GM19463 (cell line): ENCODE measurements around the gene TMEM222.

Experiments used
- ATAC-seq: cut with Tn5 transposase; IDR thresholded peaks from one replicate; pipeline ENCODE4 v1.9.1; 2021; ENCODE audit warnings: mild to moderate bottlenecking, moderate library complexity; ENCODE audit not compliant: unreplicated experiment

The TMEM222 gene

DNA sequence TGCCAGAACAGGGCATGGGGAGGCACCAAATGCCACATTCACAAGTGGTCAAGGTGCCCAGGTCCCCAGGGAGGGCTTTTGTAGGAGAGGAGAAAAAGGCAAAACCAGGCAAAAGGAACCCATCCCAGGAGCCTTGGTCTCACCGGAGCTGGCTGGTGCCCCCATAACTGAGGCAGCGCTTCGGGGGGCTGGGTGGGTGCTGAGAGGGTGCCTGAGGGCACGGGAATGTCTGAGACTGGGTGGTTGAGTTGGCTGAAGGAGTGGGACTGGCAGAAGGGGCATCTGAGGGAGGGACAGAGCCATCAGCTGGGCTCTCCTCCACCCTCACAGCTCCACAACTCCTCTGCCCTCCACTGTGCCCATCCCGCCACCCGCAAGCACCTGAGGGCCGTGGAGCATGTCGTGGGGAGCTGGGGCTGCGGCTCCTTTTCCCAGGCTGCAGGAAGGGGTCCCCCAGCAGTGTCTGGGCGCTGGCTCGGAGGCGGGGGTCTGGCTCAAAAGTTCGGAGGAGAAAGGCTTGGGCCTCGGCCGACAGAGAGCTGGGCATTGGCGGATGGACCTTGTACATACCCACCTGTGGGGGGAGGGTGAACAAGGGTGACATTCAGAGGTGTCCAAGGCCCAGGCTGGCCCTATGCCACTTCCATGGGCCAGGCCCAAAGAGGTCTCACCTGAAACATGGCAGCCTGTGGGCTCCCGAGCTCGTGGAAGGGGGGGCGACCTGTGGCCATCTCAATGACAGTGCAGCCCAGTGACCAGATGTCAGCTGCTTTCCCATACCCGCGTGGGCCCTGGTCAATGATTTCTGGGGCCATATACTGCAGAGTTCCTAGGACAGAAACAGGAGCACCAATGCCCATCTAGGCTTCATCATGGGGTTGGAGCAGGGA lies 36.3 kb downstream of the TMEM222 start:
- no peak for ATAC-seq

DNA sequence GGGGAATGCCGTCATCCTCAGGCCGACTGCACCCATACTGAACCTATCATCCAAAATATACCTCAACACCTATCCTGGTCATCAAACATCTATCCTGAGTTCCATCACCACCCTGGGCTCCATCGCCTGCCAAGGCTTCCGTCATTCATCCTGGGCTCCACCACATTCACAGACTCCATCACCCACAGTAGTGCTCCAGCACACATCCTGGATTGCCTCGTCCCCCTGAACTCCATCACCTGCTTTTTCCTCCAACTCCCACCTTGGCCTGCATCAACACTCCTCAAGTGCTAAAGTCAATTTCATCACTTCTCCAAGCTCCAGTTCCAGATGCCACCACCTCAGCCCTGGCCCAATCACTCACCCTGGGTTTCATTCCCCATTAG lies 37.0 kb downstream of the TMEM222 start:
- ATAC-seq = no peak

DNA sequence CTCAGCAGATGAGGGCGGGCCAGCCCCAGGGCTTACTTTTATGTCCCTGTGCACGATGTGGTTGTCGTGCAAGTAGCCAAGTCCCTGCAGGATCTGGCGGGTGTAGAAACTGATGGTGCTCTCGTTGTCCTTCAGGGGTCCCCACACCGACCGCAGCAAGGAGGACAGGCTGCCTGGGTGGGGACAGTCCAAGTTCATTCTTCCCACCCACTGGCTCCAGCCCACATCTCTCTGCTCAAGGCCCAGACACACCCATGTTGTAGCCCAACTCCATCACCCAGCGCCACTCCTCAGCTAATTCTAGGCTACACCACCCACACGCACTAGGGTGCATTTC lies 37.8 kb downstream of the TMEM222 start:
- no peak for ATAC-seq

DNA sequence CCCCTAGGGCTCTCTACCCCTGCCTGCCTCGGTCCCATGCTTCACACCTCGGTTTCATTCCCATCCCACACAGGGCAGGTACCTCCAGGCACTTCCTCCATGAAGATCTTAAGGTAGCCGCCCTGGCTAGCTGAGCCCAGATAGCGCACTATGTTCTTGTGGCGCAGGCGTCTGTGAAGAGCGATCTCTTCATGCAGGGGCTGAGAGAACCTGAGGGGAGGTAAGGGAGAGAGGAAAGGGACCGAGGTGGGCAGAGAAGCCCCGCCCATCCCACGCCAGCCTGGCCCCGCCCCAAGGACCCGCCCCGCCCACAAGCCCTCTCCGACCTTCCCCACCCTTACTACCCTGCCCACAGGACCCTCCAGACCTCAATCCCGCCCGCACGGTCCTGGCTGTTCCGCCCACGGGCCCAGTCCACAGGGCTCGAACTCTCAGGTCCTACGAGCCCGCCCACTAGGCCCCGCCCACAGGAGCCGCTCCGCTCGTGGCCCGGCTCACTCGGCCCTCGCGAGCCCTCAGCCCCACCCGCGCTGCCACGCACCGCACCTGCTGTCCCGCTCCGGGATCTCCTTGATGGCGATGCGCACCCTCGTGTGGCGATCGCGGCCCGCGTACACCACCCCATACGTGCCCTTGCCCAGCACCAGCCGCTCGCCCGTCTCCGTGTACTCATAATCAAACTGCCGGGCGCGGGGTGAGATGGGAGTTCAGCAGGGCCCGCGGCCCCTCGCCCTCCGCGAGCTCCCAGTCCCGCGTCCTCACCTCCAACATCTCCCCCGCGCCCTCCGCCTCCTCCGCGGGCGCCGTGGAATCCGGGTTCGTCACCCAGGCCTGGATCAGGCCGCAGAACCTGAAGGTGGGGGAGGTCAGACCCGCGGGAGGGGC lies 38.4 kb downstream of the TMEM222 start:
- no peak for ATAC-seq

DNA sequence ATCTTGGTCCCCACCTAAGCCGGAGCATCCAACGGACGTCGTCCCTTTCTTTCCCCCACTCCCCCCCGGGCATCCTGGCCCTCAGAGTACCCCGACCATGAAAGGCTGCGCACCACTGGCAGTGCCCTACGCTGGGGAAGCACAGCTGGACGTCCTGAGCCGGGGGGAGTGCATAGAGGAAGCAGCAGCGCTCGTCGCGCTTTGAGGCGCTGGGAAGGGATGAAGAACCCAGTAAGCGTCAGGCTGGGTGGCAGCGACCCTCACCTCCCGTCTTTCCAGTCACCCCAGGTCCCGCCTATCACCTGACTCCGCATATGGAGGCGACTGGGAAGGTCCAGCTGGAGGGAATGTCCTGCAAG lies 39.1 kb downstream of the TMEM222 start:
- no peak for ATAC-seq

DNA sequence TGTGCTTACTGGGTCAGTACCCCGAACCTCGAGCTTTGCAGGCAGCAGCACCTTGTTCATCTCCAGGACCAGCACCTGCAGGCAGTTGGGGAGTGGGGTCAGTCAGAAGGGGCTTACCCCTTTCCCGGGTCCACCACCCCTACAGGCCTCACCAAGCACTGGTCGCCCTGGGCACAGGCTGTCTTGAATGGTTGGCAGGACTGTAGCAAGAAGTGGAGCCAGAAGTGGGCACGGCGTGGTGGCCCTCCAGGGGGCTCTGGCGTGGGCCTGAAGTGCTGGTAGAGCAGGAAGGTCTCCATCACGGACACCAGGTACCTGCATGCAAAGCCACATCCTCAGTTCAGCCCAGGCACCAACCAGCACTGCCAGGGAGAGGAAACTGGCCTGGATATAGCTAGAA lies 39.6 kb downstream of the TMEM222 start:
- ATAC-seq = no peak

DNA sequence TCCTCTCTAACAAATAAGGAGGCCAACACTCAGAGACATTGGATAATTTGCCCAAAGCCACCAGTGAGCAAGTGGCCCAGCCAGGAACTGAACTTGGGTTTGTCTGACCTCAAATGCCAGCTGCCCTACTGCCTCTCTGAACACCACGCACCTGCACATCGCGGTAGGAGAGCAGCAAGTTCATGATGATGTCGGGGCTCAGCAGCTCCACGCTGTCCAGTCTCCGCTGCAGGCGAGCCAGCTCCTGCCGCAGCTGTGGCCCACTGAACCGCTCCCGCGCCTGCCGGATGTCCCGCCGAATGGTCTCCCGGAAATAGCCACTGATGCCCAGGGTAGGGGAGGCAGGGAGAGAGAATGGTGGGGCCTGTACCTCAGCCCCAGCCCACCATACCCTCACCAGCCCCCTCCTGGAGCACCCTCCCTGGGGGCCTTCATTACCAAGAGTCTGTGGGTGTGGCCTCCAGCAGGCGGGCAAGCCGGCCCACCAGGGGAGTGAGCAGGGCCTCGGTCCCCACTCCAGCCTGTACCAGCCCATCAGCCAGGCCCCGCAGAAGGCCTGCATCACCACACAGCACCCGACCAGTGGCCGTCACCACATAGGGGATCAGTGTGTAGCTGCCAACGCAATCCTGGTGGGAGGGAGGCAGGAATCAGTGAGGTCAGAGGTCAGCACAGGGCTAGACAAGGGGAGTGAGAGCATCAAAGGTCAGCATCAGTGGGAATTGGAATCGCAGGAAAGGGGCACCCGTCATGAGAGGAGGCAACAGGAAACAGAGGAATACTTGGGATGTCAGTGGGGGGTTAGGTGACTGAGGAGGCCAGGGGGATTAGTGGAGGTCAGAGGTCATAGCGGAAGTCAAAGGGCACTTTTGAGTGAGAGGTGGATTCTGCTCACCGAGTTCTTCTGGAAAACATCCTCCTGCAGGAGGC lies 42.1 kb downstream of the TMEM222 start:
- no peak for ATAC-seq

DNA sequence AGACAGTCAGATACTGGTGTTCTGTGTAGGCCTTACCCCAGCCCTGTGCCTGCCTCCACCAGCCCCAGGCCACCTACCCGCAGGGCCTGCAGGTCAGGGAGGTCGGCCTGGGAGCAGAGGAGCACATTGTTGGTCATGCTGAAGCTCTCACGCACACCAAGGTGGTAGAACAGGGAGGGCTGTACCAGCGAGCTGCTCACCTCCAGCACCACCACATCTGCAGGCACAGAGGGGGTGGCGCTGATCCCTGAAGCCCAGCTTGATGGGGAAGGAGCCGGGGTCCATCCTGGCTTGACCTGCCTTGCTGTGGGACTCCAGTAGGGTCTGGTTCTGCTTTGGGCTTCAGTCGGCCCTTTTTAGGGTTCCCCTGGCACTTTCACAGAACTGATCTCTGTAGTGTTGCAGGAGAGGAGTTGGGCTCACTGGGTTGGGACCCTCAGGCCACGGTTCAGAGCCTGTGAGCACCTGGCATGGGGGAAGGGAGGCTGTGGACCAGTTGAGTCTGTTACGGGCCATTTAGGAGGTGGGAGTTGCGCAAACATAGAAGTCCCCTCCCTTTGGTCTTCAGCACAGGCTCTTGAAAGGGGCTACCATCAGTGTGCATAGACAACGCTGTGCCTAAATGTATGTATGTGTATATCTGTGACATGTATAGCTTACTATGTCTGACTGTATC lies 42.9 kb downstream of the TMEM222 start:
- ATAC-seq = no peak

DNA sequence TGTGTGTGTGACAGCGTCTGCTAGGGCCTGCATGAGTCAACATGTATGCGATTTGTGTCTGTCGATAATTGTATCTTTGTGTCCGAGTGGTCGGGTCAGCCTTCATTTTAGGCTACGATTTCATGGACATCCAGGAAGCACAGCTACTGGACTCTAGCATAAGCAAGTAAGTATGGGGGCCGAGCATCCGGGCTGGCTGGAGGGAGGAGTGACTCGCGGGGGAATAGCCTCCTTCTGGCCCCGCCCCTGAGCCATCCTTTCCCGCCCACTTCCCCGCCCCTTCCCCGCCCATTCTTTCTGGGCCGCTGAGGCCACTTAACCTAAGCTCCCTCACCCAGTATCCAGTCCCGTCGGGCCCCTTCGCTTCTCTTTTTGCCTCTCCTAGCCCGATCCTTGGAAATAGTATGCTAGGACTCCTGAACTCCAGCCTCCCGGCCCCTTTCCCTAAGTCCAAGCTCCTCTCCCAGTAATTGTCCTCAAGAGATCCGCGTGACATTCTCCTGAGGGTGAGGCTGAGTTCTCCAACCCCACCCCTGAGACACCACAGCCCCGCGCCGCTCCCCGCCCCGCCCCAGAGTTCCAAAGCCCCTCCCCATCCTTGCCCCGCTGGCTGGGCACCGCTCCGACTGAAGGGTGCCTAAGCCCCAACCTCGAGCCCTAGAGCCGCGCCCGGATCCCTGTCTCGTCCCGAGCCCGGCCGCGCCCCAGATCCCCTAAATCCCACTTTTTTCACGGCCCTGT lies 43.6 kb downstream of the TMEM222 start:
- ATAC-seq = no peak

DNA sequence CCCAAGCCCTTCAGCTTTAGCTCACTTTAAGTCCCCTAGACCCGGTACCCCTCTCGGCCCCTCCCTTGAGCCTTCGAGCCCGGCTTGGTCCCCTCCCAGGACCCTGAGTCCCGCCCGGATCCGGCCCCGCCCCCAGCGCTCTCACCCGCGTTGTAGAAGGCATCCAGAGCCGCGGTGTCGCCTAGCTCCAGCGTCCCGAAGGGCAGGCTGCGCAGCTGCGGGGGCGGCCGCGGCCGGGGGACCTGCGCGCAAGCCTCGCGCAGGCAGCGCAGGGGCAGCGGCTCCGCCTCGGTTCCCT lies 44.1 kb downstream of the TMEM222 start:
- no peak for ATAC-seq

DNA sequence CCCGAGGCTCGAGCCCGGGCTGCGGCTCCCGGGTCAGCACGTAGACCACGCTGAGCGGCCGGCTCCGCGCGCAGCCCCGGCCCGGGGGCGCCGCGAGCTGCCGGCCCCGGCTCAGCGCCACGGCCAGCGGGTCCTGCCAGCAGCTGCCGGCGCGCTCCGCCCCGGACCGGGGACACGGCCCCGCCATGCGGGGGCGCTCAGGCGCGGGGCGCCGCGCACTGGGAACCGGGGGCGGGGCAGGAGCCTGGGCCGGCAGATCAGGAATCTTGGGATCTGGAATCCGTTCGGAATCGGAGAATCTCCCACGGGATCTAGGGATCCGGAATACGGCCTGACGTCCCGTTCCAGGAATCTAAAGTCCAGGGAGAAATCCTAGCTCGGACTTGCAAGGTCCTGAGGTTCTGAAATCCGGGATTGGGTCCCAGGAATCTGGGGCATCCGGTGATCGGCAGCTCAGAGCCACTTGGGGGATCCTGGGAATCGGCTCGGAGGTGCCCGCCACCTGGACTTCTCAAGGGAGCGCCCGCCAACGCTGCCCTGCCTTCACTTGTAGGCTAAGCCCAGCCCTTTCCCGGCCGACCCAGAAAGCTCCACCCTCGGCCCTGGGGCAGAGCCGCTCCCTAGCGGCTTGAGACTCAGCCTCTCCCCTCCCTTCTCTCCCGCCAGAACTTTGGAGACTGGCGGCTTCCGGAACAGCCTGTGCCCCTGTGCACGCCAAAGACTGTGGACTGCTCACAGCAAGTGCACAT lies 44.6 kb downstream of the TMEM222 start, which contains the start of gene MAP3K6:
MAP3K6 (minus strand) TSS at position 551 of the 749 bp plus-strand sequence; CDS start at position 187, 364 bp downstream.
- ATAC-seq = no peak

DNA sequence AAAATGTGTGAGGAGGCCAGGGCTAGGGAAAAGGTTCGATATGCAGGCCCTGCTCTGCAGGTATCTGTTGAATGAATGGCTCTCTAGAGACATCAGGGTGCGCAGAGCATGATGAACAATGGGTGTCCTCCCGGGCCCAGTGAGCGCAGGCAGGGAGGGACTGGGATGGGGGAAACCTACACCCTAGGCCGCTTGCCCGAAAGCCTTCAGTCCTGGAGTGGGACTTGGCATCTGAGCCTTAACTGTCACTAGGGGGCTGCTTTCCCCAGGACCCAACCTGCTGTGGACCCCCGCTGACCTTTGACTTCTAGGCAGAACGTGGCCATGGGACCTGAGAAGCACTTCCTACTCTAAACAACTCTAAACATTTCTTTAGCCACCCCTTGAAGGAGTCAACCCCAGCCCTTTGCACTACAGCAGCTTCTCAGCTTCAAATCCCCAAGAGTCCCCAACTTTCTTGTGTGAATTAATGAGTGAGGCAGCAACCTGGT lies 45.2 kb downstream of the TMEM222 start:
- no peak for ATAC-seq

DNA sequence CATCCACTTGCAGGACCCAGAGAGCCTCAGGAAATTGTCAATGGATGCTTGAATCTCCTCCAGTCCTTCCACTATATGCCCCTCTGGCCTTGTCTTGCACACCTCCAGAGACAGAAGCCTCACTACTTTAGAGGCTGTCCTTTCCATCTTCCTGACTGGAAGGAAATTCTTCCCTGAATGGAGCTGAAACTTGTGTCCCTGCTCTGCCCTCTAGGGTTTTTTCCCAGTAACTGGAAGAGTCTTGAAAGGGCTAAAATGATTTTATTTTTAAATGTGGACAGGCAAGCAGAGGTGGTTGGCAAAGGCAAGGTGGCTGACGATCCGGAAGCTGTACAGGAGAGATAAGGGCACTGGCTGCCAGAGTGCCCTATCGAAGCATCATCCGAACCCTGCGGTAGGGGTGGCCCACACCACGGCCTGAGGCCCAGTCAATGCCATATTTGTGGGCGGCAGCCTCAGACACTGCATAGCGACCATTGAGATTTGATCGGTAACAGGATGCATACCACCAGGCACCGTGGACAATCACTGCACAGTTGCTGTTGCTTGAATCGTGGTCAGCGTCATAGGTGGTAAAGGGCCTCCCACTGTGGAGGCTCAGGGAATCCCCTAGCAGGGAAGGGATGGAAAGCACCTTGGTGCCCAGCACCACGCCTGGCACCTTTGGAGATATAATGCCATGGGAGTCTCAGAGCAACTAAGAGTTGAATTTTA lies 47.1 kb downstream of the TMEM222 start:
- ATAC-seq = no peak

DNA sequence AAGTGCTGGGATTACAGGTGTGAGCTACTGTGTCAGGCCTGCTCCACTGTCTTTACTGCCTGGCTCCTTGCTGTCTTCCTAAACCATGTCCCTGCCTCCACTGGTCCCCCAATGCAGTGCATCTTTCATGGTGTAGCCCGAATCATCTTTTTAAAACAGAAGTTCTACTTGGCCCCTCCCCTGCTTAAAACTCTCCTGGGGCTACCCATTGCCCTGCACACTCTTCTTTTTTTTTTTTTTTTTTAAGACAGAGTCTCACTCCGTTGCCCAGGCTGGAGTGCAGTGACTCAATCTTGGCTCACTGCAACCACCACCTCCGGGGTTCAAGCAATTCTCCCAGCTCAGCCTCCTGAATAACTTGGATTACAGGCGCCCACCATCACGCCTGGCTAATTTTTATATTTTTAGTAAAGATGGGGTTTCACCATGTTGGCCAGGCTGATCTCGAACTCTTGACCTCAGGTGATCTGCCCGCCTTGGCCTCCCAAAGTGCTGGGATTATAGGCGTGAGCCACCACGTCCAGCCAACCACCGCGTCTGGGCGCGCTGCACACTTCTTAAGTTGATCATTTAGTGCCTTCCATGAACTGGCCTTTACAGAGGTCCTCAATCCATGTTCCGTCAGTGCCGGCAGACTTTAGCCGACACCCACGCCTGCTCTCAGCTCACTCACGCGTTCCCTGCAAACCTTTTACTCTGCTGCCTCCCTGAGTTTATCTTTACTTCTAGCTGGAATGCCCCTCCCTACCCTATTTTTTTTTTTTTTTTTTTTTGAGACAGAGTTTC lies 50.3 kb downstream of the TMEM222 start:
- no peak for ATAC-seq

DNA sequence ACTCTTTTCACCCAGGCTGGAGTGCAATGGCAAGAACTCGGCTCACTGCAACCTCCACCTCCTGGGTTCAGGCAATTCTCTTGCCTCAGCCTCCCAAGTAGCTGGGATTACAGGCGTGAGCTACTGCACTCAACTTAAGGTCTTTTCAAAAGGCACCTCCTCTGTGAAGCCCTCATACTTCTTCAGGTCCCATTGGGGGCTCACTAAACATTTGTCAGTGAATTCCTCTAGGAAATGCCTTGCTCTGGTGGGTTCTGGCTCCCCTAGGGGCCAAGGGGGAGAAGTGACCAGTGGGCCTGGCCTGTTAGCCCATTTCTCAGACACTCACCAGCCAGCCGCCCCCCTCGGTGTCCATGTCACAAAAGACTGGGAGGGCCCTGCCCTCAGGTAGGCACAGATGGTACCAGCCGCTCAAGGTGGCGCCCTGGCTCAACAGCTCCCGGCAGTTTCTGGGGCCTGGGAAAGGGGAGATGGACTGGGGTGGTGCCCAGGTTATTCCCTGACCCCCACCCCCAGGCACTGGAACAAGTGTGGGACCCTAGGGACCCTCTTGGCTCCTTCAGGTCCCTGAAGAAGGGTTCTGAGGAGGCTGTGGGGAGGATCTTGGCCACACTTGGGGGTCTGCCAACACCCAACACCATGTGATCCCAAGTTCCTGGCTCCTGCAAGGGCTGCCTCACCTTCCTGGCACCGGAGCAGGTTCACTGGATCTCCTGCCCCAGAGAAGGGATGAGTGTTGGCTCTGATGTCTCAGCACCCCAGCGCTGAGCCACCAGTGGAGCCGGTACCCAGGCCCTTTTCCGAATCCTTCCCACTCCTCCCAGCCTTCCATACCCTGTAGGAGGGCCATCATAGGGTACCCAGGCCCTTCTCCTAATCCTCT lies 51.1 kb downstream of the TMEM222 start:
- ATAC-seq = no peak

DNA sequence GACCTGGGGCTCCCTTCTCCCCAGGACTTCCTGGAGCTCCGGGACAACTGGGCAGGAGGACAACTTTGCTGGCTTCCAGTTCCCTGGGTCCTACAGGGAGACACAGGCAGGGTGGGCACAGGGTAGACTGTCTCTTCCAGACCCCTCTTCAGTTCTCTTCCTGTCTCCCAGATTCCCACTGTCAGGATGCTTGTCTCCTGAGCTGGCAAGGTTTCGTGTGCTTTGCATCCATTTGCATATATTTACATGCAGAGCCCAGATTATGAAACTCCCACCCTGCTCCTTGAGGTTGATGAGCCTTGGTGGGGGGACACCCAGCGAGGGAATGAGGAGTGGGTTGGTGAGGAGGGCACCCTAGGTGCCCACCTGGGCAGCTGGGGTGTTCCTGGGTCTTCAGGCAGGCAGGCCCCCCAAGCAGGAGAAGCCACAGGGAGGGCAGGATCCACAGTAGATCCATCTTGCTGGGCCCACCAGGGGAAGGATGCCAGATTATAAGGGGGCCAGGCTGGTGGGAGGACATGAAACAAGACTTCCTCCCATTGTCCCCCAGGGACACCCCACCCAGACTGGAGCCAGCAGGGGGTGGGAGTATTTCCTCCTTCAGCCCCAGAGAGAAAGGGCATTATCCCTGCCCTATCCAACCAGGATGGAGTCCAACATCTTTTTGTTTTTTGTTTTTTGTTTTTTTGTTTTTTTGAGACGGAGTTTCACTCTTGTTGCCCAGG lies 52.6 kb downstream of the TMEM222 start, which contains the start of gene FCN3:
FCN3 (minus strand) TSS at position 463 of the 725 bp plus-strand sequence; CDS start at position 457, 6 bp downstream.
- no peak for ATAC-seq
